ENCODE results near the gene NPY1R.

The NPY1R gene

GRCh38 chr4:163332526-163333406, at the start of gene NPY1R:
Gene NPY1R, minus strand, starts transcription at chr4:163332596. Its CDS starts 6,042 bp downstream, at chr4:163326554.
- peak; percentile 60 for DNase-seq (ENCODE audit: low spot score)

- no peak for DNase-seq (ENCODE audit: low spot score)
These were observed 48.3 kb upstream of the NPY1R start for GRCh38 chr4:163380703-163381102.

- no peak for DNase-seq (ENCODE audit: low spot score)
These were observed 46.3 kb upstream of the NPY1R start for GRCh38 chr4:163378661-163379060.

DNA sequence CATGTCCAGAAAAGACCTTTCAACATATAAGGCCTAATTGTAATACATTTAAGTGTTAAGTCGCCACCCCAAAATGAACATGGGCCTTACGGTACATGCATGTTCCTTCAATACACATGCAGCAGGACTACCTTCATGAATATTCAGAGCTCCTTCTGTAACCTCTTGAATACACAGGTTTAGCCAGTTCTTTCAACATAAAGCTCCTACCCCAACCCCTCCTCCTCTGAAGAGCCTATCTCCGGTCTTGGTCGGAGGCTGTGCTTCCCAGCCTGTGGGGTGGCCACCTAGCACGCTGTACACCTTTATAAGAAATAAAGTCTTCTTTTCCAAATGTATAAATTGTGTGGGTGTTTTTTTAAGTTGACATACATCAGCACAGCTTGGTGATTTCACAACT, 39.6 kb upstream of the NPY1R start:
- no peak for DNase-seq (ENCODE audit: low spot score)

DNA sequence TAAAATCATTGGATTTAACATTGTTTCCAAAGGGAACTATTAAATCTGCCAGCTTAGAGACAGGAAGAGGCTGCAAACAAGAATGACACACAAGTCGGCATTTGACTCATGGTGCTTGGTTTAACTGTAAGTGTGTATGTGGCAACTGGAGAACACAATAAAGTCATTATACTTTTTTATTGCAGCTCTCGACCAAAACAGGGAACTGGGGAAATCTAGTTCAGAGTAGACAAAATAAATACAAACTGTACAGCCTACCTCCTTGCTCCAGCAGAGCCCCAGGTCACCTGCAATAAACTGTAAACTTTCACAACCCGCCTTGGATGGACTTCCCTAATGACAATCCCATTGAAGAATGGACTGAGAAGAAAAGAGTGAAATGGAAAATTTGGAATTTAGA, 35.3 kb upstream of the NPY1R start:
- DNase-seq (ENCODE audit: low spot score), result peak; percentile 27

DNA sequence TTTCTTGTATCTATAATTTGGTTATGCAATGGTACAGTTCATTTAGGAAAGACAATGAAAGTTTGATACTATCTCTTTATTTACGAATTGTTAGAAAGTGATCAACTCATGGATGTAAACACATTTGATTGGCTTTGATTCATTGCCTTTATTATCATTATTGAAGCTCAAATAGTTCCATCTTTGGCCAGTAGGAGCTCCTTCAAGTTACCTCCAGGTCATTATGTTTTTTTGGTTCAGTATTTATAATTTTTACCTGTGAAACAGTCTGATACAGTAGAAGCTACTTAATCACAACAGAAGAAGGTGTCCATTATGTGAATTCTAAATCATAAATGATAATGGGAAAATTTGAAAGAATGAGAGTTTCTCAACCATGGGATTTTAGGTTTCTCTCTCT, 23.7 kb upstream of the NPY1R start:
- no peak for DNase-seq (ENCODE audit: low spot score)

DNA sequence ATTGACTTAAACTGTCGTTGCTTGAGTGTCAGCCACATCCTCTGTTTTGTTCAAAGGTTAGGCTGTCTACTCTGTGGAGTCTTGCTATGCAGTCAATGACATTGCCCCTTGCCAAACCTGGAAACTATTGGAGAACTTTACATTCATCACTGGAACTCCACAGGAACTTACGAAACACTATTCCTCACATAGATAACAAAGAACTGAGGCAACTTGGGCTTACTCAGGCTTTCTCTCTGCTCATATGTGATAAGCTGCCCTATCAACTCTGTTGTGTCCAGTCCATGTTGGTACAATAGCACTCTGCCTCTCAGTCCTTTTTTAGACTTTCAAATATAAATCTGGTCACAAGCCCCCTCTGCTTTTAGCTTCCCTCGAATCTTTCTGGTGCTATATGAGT, 20.7 kb upstream of the NPY1R start:
- DNase-seq (ENCODE audit: low spot score), result peak; percentile 39

DNA sequence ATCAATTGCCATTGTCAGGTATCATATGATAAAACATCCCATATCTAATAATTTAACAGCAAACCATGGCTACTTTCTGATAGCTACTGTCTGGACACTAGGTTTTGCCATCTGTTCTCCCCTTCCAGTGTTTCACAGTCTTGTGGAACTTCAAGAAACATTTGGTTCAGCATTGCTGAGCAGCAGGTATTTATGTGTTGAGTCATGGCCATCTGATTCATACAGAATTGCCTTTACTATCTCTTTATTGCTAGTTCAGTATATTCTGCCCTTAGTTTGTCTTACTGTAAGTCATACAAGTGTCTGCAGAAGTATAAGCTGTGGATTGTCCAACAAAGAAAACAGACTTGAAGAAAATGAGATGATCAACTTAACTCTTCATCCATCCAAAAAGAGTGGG, 18.3 kb upstream of the NPY1R start:
- no peak for DNase-seq (ENCODE audit: low spot score)

DNA sequence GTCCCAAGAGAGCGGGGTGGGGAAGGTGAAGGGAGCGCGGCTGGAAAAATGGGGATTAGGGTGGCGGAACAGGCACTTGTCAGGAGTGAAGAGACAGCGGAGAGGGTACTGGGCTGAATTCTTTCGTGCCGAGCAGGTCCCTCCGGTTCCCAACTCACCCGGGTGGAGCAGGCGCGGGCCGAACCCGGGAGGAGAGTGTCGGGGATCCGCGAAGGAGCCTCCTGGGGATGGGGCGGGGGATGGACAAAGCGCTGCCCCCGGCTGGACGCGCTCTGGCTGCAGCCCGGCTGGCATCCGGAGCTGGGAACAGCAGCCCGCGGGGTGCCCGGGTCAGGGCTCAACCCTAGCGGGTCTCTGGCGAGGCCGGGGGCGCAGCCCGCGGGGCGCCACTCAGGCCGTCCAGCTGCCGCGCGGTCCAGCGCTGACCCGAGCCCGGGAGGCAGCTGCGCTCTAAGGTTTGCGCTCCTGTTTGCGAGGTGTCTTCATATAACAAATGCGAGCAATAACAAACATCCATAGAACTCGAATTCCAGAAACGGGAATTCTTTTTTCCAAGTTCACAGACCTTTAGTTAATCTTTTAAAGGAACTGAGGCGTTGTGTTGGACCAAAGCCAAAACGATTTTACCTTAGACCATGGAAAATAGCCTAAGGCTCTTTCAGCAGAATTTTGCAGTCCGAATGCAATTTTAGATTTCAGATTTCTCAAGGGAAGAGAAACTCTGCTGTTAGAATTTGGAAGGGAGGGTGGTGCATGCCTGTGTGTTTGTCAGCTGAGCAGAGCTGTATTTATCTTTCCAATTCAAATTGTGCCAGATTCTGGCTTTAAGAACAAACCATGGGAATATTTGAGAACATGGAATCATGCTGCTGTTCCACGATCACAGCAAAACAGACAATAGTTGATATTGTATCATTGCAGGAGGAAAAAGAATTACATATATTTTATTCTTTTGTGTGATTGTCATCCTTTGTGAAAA, 12.0 kb upstream of the NPY1R start:
- DNase-seq (ENCODE audit: low spot score), result no peak

GRCh38 chr4:163343604-163344146, 11.3 kb upstream of the NPY1R start, which contains the start of gene NPY5R:
Gene NPY5R, plus strand, starts transcription at chr4:163343892. Its CDS starts 6,382 bp downstream, at chr4:163350274.
- DNase-seq (ENCODE audit: low spot score), result no peak

- DNase-seq (ENCODE audit: low spot score), result no peak
These were observed 3.0 kb upstream of the NPY1R start for GRCh38 chr4:163335384-163335783.

- DNase-seq (ENCODE audit: low spot score), result no peak
These were observed 593 bp downstream of the NPY1R start for GRCh38 chr4:163331629-163332376.

DNA sequence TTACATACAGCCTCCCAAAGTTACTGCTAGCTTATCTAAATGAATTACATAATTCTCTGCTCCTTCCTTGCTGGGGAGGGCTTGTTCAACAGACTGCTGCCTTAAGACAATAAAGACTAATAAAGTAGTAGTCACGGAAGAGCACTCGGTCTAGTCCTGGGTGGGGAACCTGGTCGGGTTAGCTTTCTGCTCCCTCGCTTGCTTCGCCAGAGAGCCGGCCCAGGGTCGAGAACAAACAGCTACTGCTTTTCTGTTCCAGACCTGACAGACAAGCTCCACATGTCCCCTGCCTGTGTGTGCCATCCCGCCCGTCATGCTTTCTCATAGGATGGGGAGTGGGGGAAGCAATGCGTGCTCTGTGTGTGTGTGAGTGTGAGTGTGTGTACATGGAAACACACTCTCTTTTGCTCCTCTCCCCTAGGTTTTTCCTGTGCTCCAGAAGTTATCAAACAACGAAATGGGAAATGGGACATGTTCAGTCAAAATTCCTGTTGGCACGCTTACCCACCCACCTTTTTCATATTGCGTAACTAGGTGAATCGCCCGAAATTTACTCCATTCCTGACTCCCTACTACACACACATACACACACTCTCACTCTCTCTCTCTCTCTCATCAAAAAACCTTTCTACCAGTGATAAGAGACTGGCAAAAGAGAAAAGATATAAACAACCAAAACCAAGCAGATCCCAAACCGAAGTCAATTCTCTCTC, 1.3 kb downstream of the NPY1R start:
- DNase-seq (ENCODE audit: low spot score), result no peak

GRCh38 chr4:163317110-163317509, 15.3 kb downstream of the NPY1R start:
- DNase-seq (ENCODE audit: low spot score), result no peak

GRCh38 chr4:163309466-163309865, 22.9 kb downstream of the NPY1R start:
- DNase-seq (ENCODE audit: low spot score), result no peak

GRCh38 chr4:163303069-163303468, 29.3 kb downstream of the NPY1R start:
- no peak for DNase-seq (ENCODE audit: low spot score)

- no peak for DNase-seq (ENCODE audit: low spot score)
These were observed 32.0 kb downstream of the NPY1R start for GRCh38 chr4:163300445-163300844.

DNA sequence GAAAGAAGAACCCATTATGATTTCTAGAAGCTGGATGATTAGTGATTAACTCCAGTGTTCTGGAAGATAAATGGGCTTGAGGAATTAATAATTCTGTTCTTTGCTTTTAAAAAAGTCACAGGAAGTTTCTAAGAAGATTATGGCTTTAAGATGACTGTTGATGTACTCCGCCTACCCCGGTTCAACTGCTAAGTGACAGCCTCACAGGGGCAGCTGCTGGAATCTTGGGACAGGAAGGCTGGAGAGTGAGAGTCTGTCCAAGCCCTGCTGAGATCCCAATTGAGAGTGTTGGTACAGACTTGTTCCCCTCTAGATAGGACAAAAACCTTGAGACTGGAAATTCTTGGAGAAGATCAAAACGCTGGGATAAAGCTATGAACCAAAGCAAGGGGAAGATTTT, 37.3 kb downstream of the NPY1R start:
- no peak for DNase-seq (ENCODE audit: low spot score)

- no peak for DNase-seq (ENCODE audit: low spot score)
These were observed 48.1 kb downstream of the NPY1R start for GRCh38 chr4:163284304-163284703.

DNA sequence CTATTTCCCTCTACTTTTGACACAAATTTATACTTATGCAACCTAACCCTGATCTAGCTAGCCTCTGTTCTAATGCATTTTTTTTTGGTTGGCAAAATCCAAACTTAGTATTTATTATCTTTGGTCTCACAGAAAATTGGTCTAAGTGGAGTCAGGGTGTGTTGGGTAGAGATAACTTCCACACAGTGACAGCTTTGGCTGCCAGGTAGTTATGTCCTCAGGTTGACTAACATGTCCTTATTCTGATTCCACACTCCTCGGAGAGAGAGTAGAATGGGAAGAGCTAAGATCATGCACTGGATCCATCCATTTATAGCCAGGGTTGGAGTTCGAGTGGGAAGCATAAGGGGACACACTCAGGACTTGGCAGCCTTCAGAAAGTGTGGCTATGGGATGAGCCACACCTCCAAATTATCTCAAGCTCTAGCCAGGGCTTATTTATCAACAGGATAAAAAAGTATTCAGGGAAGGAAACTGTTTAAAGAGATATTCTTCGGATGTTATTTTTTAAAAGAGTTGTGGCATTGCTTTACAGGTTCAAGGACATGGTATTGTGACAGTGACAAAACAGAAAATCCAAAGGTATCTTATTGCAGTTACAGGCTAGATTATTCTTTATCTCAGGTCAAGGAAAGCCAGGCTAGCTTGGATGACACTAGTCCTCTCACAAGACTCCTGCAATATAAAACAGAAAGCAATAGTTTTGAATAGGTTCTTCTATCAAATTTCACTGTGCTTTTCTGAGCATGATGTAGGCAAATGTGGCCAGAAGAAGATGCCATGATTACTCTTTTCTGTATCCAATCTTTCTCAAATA, 51.5 kb downstream of the NPY1R start:
- DNase-seq (ENCODE audit: low spot score), result no peak

Data from HuH-7 (cell line).